HL-60 (cell line): ENCODE measurements around the gene KCNF1.

ENCODE experiments used
- CTCF ChIP-seq: IDR thresholded peaks from one replicate; pipeline ENCODE4 v1.5.1; 2011; ENCODE audit warnings: low read length, control low read depth, inconsistent platforms; ENCODE audit not compliant: insufficient read depth
- GABPA ChIP-seq: IDR thresholded peaks from 2 replicates; pipeline ENCODE4 v1.6.1; 2012; ENCODE audit warnings: low read depth
- POLR2AphosphoS5 ChIP-seq: IDR thresholded peaks from 2 replicates; pipeline ENCODE4 v1.6.1; 2012; ENCODE audit warnings: low read depth
- REST ChIP-seq: IDR thresholded peaks from 2 replicates; pipeline ENCODE4 v1.6.1; 2012; ENCODE audit warnings: low read depth; ENCODE audit not compliant: insufficient replicate concordance
- SPI1 ChIP-seq: IDR thresholded peaks from 2 replicates; pipeline ENCODE4 v1.6.1; 2012; ENCODE audit warnings: low read depth, mild to moderate bottlenecking, borderline replicate concordance

GRCh38 chr2:10921525-10921924 is 9.8 kb downstream of the KCNF1 start:
- TF ChIP-seq REST (no peak), CTCF (no peak), POLR2AphosphoS5 (no peak), GABPA (no peak), SPI1 (no peak)
